ENCODE results near the gene DYNC2I2.
"Not testable (repeated sequence)": the region's sequence is repeated elsewhere in the genome, so short reads cannot be mapped to it uniquely, and the experiment has no call there.

The DYNC2I2 gene

GRCh38 chr9:128656416-128657343, at the start of gene DYNC2I2:
Gene DYNC2I2, minus strand, starts transcription at chr9:128656847. Its CDS starts 121 bp downstream, at chr9:128656726.
- no peak for FAIRE-seq

- FAIRE-seq, result no peak
Measured at GRCh38 chr9:128706045-128706444, 49.4 kb upstream of the DYNC2I2 start.

- FAIRE-seq, result no peak
Measured at GRCh38 chr9:128705051-128705965, 48.7 kb upstream of the DYNC2I2 start.

GRCh38 chr9:128704356-128704670, 47.7 kb upstream of the DYNC2I2 start:
- no peak for FAIRE-seq

GRCh38 chr9:128703616-128704355, 47.1 kb upstream of the DYNC2I2 start:
- FAIRE-seq, result no peak

- FAIRE-seq, result no peak
Measured at GRCh38 chr9:128702949-128703615, 46.4 kb upstream of the DYNC2I2 start.

- FAIRE-seq, result no peak
Measured at GRCh38 chr9:128702445-128702948, 45.9 kb upstream of the DYNC2I2 start, which contains the start of gene PKN3. Gene PKN3, plus strand, starts transcription at chr9:128702503. Its CDS starts 413 bp downstream, at chr9:128702916.

- FAIRE-seq, result no peak
Measured at GRCh38 chr9:128701227-128701854, 44.7 kb upstream of the DYNC2I2 start.

- FAIRE-seq, result not testable (repeated sequence)
Measured at GRCh38 chr9:128699096-128699795, 42.6 kb upstream of the DYNC2I2 start.

- FAIRE-seq, result no peak
Measured at GRCh38 chr9:128696923-128697707, 40.5 kb upstream of the DYNC2I2 start.

- no peak for FAIRE-seq
Measured at GRCh38 chr9:128694344-128694743, 37.7 kb upstream of the DYNC2I2 start.

GRCh38 chr9:128693738-128694137, 37.1 kb upstream of the DYNC2I2 start:
- not testable (repeated sequence) for FAIRE-seq

GRCh38 chr9:128690684-128691034, 34.0 kb upstream of the DYNC2I2 start:
- no peak for FAIRE-seq

GRCh38 chr9:128689820-128690683, 33.4 kb upstream of the DYNC2I2 start:
- FAIRE-seq, result no peak

GRCh38 chr9:128689293-128689774, 32.7 kb upstream of the DYNC2I2 start:
- FAIRE-seq, result no peak

GRCh38 chr9:128688501-128689292, 32.0 kb upstream of the DYNC2I2 start, which contains the start of gene SET:
Gene SET, plus strand, starts transcription at chr9:128689222. Its CDS starts 361 bp downstream, at chr9:128689583.
- FAIRE-seq, result no peak

GRCh38 chr9:128687453-128687852, 30.8 kb upstream of the DYNC2I2 start:
- FAIRE-seq, result no peak

All from A204.1 (cell line).